WERI-Rb-1 (cell line): ENCODE data around the gene DOCK8.
A peak's percentile ranks its signal among the peaks of the same experiment; 100 is the strongest.

Experiments
- DNase-seq: peaks from one replicate; pipeline ENCODE4 v3.0.0-alpha.2; 2020
- H3K27ac ChIP-seq: fragments of 250-450 bp; sonication (Bioruptor Pico); 2 replicates; pipeline ENCODE4 v1.5.1; 2020; ENCODE audit warnings: mild to moderate bottlenecking, moderate library complexity
- H3K27me3 ChIP-seq: fragments of 250-450 bp; sonication (Bioruptor Pico); 2 replicates; pipeline ENCODE4 v1.5.1; 2021; ENCODE audit warnings: mild to moderate bottlenecking, low read depth, moderate library complexity; ENCODE audit not compliant: insufficient read depth, severe bottlenecking
- H3K36me3 ChIP-seq: fragments of 250-450 bp; sonication (Bioruptor Pico); 2 replicates; pipeline ENCODE4 v1.5.1; 2020; ENCODE audit warnings: mild to moderate bottlenecking, moderate library complexity
- H3K4me3 ChIP-seq: 2 replicates; pipeline ENCODE4 v1.5.1; 2011; ENCODE audit warnings: low read depth, mild to moderate bottlenecking, control low read depth, low read length
- H3K9me3 ChIP-seq: fragments of 250-450 bp; sonication (Bioruptor Pico); 2 replicates; pipeline ENCODE4 v1.5.1; 2021; ENCODE audit warnings: mild to moderate bottlenecking, moderate library complexity; ENCODE audit not compliant: severe bottlenecking
- CTCF ChIP-seq: IDR thresholded peaks from 2 replicates; pipeline ENCODE4 v1.5.1; 2011; ENCODE audit warnings: low read depth, mild to moderate bottlenecking, control low read depth, inconsistent platforms, low read length

The DOCK8 gene

GRCh38 chr9:362561-363273 lies 148.1 kb downstream of the DOCK8 start:
- DNase-seq = no peak
- Histone ChIP-seq H3K9me3 (no peaks in the 10 kb centered on the region), H3K27ac (no peak overlapping the region), H3K4me3 (no peak overlapping the region), H3K36me3 (no peaks in the 10 kb centered on the region), H3K27me3 (no peaks in the 10 kb centered on the region)
- no peak for TF ChIP-seq CTCF

GRCh38 chr9:363274-363612 lies 148.6 kb downstream of the DOCK8 start:
- Histone ChIP-seq H3K27ac (no peak overlapping the region), H3K36me3 (no peaks in the 10 kb centered on the region)
- no peak for DNase-seq

GRCh38 chr9:365436-365835 lies 150.8 kb downstream of the DOCK8 start:
- Histone ChIP-seq H3K36me3 (peaks cover under 1% of the 10 kb centered on the region), H3K27me3 (no peaks in the 10 kb centered on the region), H3K9me3 (no peaks in the 10 kb centered on the region), H3K27ac (no peak overlapping the region), H3K4me3 (no peak overlapping the region)
- no peak for TF ChIP-seq CTCF
- DNase-seq = no peak

More at GRCh38 chr9:363274-363612, 148.6 kb downstream of the DOCK8 start:
- Histone ChIP-seq H3K9me3 (no peaks in the 10 kb centered on the region), H3K4me3 (no peak overlapping the region), H3K27me3 (no peaks in the 10 kb centered on the region)
- no peak for TF ChIP-seq CTCF

GRCh38 chr9:366620-367019 lies 152.0 kb downstream of the DOCK8 start:
- DNase-seq = no peak
- no peak for TF ChIP-seq CTCF
- no peaks in the 10 kb centered on the region for H3K9me3 ChIP-seq
- no peak overlapping the region for H3K27ac ChIP-seq
- H3K36me3 ChIP-seq = peaks cover 3% of the 10 kb centered on the region
- H3K27me3 ChIP-seq = no peaks in the 10 kb centered on the region
- no peak overlapping the region for H3K4me3 ChIP-seq

- Histone ChIP-seq H3K27me3 (no peaks in the 10 kb centered on the region), H3K9me3 (no peaks in the 10 kb centered on the region), H3K36me3 (peaks cover 6% of the 10 kb centered on the region), H3K4me3 (no peak overlapping the region), H3K27ac (no peak overlapping the region)
- no peak for DNase-seq
- TF ChIP-seq CTCF = no peak
These were observed 155.4 kb downstream of the DOCK8 start for GRCh38 chr9:370086-370485.

- no peak for TF ChIP-seq CTCF
These were observed 156.7 kb downstream of the DOCK8 start for GRCh38 chr9:371349-371748.

More at GRCh38 chr9:371349-371748, 156.7 kb downstream of the DOCK8 start:
- DNase-seq = peak; percentile 36
- no peaks in the 10 kb centered on the region for H3K9me3 ChIP-seq
- no peaks in the 10 kb centered on the region for H3K27me3 ChIP-seq
- peaks cover 6% of the 10 kb centered on the region for H3K36me3 ChIP-seq
- H3K27ac ChIP-seq = peak overlapping the region; percentile 41
- no peak overlapping the region for H3K4me3 ChIP-seq
